22Rv1 (cell line): ENCODE results near the gene PIANP.

ENCODE experiments used
- H3K27ac ChIP-seq: fragments of 450-650 bp; 2 replicates; pipeline ENCODE4 v1.5.1; 2017
- ZFX ChIP-seq: fragments of 450-650 bp; IDR thresholded peaks from 2 replicates; pipeline ENCODE4 v1.6.1; 2017; ENCODE audit warnings: antibody characterized with exemption, borderline replicate concordance
- TF ChIP-seq, protein P1 (sequence below): fragments of 450-650 bp; IDR thresholded peaks from 2 replicates; pipeline ENCODE4 v1.5.1; 2017; ENCODE audit warnings: mild to moderate bottlenecking

PIANP gene

DNA sequence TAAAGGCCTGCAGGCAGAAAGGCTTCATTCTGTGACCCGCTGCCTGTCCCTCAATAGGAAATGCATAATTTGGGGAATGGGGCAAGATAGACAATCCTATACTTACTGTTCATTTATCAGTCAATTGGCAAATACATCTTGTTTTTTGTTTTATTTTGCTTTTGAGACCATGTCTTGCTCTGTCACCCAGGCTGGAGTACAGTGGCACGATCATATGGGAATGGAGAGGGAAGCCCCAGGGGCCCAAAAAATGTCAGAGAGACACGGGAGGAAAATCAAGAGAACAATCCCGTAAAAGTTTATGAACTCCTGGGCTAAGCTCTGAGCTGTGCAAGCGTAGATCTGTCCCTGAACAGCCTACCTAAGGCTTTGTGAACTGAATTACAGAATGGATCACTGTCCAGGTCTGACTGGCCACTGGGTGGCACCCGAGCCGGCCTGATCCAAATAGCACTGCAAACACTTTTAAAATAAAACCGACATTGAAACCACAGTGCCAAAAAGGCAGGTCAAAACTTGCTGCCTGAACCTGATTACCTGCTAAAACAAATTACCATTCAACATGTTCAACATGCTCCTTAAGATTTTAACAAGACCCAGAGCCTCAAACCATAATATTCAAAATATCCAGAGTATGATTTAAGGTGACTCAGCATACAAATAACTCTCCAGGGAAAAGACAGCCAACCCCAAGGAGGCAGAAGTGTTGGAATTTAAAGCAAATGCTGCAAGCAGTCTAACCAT lies 35.0 kb upstream of the PIANP start:
- H3K27ac ChIP-seq = peak overlapping the region; percentile 38
- TF ChIP-seq, protein P1, sequence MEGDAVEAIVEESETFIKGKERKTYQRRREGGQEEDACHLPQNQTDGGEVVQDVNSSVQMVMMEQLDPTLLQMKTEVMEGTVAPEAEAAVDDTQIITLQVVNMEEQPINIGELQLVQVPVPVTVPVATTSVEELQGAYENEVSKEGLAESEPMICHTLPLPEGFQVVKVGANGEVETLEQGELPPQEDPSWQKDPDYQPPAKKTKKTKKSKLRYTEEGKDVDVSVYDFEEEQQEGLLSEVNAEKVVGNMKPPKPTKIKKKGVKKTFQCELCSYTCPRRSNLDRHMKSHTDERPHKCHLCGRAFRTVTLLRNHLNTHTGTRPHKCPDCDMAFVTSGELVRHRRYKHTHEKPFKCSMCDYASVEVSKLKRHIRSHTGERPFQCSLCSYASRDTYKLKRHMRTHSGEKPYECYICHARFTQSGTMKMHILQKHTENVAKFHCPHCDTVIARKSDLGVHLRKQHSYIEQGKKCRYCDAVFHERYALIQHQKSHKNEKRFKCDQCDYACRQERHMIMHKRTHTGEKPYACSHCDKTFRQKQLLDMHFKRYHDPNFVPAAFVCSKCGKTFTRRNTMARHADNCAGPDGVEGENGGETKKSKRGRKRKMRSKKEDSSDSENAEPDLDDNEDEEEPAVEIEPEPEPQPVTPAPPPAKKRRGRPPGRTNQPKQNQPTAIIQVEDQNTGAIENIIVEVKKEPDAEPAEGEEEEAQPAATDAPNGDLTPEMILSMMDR = peak; percentile 98
- no peak for TF ChIP-seq ZFX

- TF ChIP-seq, protein P1 = no peak
- TF ChIP-seq ZFX = no peak
- no peak overlapping the region for H3K27ac ChIP-seq
Observed at GRCh38 chr12:6734506-6735387, 34.1 kb upstream of the PIANP start.

DNA sequence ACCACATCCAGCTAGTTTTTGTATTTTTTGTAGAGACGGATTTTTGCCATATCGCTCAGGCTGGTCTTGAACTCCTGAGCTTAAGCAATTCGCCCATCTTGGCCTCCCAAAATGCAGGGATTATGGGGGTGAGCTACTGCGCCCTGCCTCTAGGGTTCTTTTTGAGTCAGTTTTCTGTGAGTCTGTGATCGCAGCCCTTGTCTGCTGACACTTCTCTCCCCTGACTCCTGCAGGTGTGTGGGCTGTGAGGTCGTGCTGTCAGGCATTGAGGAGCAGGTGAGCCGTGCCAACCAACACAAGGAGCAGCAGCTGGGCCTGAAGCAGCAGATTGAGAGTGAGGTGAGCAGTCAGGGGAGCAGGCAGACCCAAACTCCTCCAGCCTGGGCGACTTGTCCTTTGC lies 29.6 kb upstream of the PIANP start:
- no peak overlapping the region for H3K27ac ChIP-seq
- TF ChIP-seq ZFX = no peak
- TF ChIP-seq, protein P1 = no peak

DNA sequence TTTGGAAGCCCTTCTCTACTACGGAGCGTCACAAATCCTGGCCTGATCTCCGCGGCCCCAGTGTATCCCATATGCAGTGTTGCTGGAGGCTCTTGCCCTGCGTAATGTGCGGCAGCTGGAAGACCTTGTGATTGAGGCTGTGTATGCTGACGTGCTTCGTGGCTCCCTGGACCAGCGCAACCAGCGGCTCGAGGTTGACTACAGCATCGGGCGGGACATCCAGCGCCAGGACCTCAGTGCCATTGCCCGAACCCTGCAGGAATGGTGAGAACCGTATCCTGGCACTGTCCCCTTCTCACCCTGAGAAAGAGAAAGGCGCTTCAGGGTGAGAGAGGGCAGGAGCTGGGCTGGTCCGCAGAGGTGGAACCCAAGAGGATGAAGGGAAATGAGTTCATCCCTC lies 28.6 kb upstream of the PIANP start:
- TF ChIP-seq ZFX = no peak
- TF ChIP-seq, protein P1 = no peak
- no peak overlapping the region for H3K27ac ChIP-seq

GRCh38 chr12:6725350-6725749 lies 24.7 kb upstream of the PIANP start:
- H3K27ac ChIP-seq = peak overlapping the region; percentile 86; the same call in 1 of the 2 replicates
- TF ChIP-seq ZFX = no peak
- TF ChIP-seq, protein P1 = no peak

- H3K27ac ChIP-seq = peak overlapping the region; percentile 86
Observed at GRCh38 chr12:6724409-6724797, 23.8 kb upstream of the PIANP start.

More at GRCh38 chr12:6724409-6724797, 23.8 kb upstream of the PIANP start:
- no peak for TF ChIP-seq ZFX
- TF ChIP-seq, protein P1 = no peak
